Suprapubic skin (tissue), 4 donors: Measurements from ENCODE around the gene GJA5.

ENCODE experiments used
- POLR2A ChIP-seq, 2 donors: fragments of 450-650 bp; IDR thresholded peaks; one replicate each; pipeline ENCODE4 v1.6.1; 2017; ENCODE audit warnings: antibody characterized with exemption in 2 of 2, mild to moderate bottlenecking in 2 of 2, moderate library complexity in 2 of 2
- POLR2AphosphoS5 ChIP-seq, 3 donors: sonication (generic); formaldehyde crosslinking; IDR thresholded peaks; one replicate each; pipeline ENCODE4 v1.6.1; 2017; ENCODE audit warnings: antibody characterized with exemption in 3 of 3
- TF ChIP-seq, protein P1 (sequence below), 2 donors: fragments of 200-600 bp in 1 of 2; fragments of 450-650 bp in 1 of 2; sonication (generic) in 1 of 2; IDR thresholded peaks; one replicate each; pipeline ENCODE4 v1.5.1; 2016 to 2019; ENCODE audit warnings: antibody characterized with exemption in 2 of 2, mild to moderate bottlenecking in 1 of 2, moderate library complexity in 1 of 2

DNA sequence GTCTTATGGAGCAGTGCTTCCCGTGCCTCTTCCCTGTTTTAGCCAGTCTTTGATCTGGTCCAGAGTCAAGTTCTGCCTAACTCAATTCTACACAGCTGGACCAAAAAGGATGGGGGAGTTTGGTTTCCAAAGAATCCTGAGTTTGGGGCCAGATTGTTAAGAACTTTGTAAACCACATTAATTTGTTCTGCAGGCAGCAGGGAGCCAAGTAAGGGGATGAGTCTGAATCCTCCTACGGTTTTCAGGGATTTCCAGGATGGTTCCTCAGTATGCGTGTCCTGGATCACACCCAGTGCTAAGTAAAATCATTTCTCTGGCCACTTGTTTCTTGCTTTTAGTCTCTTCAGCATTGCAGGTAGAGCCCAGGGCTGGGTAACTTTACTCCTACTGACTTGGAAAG, 26.1 kb upstream of the GJA5 start:
- TF ChIP-seq, protein P1, sequence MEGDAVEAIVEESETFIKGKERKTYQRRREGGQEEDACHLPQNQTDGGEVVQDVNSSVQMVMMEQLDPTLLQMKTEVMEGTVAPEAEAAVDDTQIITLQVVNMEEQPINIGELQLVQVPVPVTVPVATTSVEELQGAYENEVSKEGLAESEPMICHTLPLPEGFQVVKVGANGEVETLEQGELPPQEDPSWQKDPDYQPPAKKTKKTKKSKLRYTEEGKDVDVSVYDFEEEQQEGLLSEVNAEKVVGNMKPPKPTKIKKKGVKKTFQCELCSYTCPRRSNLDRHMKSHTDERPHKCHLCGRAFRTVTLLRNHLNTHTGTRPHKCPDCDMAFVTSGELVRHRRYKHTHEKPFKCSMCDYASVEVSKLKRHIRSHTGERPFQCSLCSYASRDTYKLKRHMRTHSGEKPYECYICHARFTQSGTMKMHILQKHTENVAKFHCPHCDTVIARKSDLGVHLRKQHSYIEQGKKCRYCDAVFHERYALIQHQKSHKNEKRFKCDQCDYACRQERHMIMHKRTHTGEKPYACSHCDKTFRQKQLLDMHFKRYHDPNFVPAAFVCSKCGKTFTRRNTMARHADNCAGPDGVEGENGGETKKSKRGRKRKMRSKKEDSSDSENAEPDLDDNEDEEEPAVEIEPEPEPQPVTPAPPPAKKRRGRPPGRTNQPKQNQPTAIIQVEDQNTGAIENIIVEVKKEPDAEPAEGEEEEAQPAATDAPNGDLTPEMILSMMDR (IDR thresholded peaks at IDR 0.05): no peak
- no peak for TF ChIP-seq POLR2A (IDR thresholded peaks at IDR 0.05)
- no peak for TF ChIP-seq POLR2AphosphoS5 (IDR thresholded peaks at IDR 0.05)
